MCF 10A (cell line): ENCODE results near the gene MOB2. TPM values are rescaled to one million over a fixed set of nuclear protein-coding genes. Genes with fewer than 3 reads are reported as not detected.

Experiments
- BruUV-seq: library from RNA; stranded (reverse); fragments of 400-500 nt; replicated peaks from 2 replicates; lab custom pipeline; 2021; lab: Mats Ljungman, UMichigan
- CTCF ChIA-PET: fragments of 300-600 bp; sonication (Branson Sonifier 250); formaldehyde crosslinking; extraction: SDS; loops from one replicate; lab custom pipeline; 2021; ENCODE audit warnings: antibody characterized with exemption, inconsistent platforms; lab: Yijun Ruan, JAX
- POLR2A ChIA-PET: fragments of 300-600, 350-650 bp; sonication (Branson Sonifier 250); formaldehyde crosslinking; extraction: SDS; loops from one replicate; lab custom pipeline; 2020; ENCODE audit warnings: antibody characterized with exemption, inconsistent platforms; lab: Yijun Ruan, JAX
- DNase-seq: peaks from one replicate; pipeline ENCODE4 v3.0.0-alpha.2; 2018; ENCODE audit not compliant: unreplicated experiment
- H3K27ac Mint-ChIP-seq: one replicate; pipeline ENCODE4 v1.8.0; 2022; ENCODE audit warnings: mild to moderate bottlenecking, low read depth, mixed read lengths; ENCODE audit not compliant: unreplicated experiment
- H3K27me3 Mint-ChIP-seq: one replicate; pipeline ENCODE4 v1.8.0; 2022; ENCODE audit warnings: mixed read lengths; ENCODE audit not compliant: insufficient read depth, unreplicated experiment
- H3K36me3 Mint-ChIP-seq: one replicate; pipeline ENCODE4 v1.8.0; 2022; ENCODE audit warnings: mild to moderate bottlenecking, moderate library complexity, mixed read lengths; ENCODE audit not compliant: insufficient read depth, unreplicated experiment
- H3K4me1 Mint-ChIP-seq: one replicate; pipeline ENCODE4 v1.8.0; 2022; ENCODE audit warnings: mixed read lengths; ENCODE audit not compliant: insufficient read depth, unreplicated experiment
- H3K4me3 Mint-ChIP-seq: one replicate; pipeline ENCODE4 v1.8.0; 2022; ENCODE audit warnings: mild to moderate bottlenecking, moderate library complexity, mixed read lengths; ENCODE audit not compliant: unreplicated experiment
- H3K9me3 Mint-ChIP-seq: one replicate; pipeline ENCODE4 v1.8.0; 2022; ENCODE audit warnings: mixed read lengths; ENCODE audit not compliant: unreplicated experiment
- CTCF ChIP-seq: fragments of 200-600 bp; IDR thresholded peaks from one replicate; pipeline ENCODE4 v1.8.0; 2022; ENCODE audit warnings: antibody characterized with exemption, mild to moderate bottlenecking; ENCODE audit not compliant: unreplicated experiment
- intact Hi-C: fragments of 100-400 bp; cut with micrococcal nuclease; formaldehyde crosslinking; loops from 2 replicates; pipeline ENCODE4 v1.14.1; 2022
- total RNA-seq: library from RNA; stranded (reverse); gene quantifications from 2 replicates; pipeline ENCODE4 v1.2.3, GENCODE V29; 2022

MOB2 gene
- total RNA-seq, 1 experiment from 2014 or later = 20.2 TPM

DNA sequence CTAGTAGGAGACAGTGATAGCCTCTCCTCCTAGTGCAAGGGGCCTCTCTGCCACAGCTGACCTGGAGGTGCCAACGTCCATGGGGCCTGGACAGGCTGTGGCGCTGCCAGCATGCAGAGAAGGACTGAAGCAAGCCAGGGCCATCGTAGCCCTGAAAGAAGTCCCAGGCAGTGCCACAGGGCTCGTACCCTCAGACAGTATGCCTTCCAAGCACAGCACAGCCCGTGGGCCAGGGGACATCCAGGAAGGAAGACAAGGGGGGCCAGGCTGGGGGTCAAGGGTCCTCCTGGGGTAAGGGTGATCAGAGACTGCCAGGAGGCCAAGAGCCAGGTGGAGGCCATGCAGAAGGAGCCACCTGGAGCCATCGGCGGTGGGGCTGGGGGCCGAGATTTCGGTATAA is 20.4 kb upstream of the MOB2 start:
- ChIA-PET CTCF (no interaction called here), POLR2A (no interaction called here)
- Mint-ChIP-seq H3K9me3 (no peaks in the 10 kb centered on the region), H3K4me3 (no peak overlapping the region), H3K4me1 (no peaks in the 10 kb centered on the region), H3K36me3 (no peaks in the 10 kb centered on the region), H3K27me3 (no peaks in the 10 kb centered on the region), H3K27ac (no peak overlapping the region)
- no TSS peak for BruUV-seq
- intact Hi-C loops = no loop called here
- no peak for TF ChIP-seq CTCF
- DNase-seq = no peak

DNA sequence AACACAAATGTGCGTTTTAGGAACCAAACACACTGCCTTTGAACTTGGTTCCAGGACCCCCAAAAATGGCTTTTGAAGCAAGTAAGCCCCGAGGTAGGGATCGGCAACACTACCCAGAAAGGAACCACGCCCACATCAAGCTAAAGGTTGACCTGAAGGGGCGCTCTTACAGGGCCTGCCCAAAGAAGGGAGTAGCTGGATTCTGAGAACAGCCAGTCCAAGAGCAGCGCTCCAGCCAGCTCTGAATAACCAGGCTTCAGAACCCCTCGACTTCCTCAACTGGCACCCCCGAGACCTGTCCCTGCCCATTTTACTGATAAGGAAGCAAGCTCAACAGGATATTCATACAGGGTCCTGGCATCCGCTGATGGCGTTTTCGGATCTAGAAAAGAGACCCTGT is 18.9 kb upstream of the MOB2 start:
- POLR2A ChIA-PET = no interaction called here
- TF ChIP-seq CTCF = no peak
- no peaks in the 10 kb centered on the region for H3K9me3 Mint-ChIP-seq
- CTCF ChIA-PET = interaction anchor here (0.6 to 1.2 kb wide), 6 partner anchors 8 to 457 kb away, joined by 3 to 4 read pairs (median 3); no protein-coding TSS in a partner anchor
- no peaks in the 10 kb centered on the region for H3K27me3 Mint-ChIP-seq
- DNase-seq = no peak
- intact Hi-C loops = no loop called here
- no peaks in the 10 kb centered on the region for H3K36me3 Mint-ChIP-seq
- no TSS peak for BruUV-seq
- H3K4me3 Mint-ChIP-seq = no peak overlapping the region
- H3K27ac Mint-ChIP-seq = no peak overlapping the region
- no peaks in the 10 kb centered on the region for H3K4me1 Mint-ChIP-seq

DNA sequence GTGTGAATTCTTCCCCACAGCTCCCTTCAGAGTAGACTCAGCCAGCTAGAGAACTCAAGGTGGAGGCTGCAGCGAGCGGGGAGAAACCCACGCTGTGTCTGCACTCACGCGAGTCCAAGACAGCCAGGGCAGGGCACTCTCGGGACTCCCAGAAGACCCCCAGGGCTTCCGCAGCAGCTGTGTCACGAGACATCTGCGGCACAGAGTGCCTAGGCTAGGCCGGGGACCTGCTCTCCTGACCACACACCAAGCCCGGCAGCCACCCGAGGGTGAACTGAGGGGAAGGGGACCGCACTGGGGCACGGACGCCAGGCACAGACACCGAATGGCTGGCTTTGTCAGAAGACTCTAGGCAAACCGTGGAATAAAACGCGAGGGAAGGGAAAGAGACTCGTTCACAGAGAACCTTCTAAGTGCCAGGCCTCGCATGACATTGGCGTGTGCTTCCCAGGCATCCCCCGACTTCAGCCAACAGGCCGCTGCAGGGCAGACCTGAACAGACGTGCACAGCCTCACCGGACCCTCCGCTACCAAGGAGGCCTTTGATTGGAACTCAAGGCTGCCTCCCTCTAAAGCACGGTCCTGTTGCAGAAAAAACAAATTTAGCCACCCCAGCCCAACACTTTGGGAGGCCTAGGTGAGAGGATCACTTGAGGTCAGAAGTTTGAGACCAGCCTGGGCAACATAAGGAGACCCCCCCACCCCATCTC is 18.2 kb upstream of the MOB2 start:
- H3K4me3 Mint-ChIP-seq = no peak overlapping the region
- DNase-seq = no peak
- ChIA-PET CTCF (interaction anchor here (0.6 to 1.2 kb wide), 2 partner anchors 11 to 458 kb away, joined by 3 read pairs; no protein-coding TSS in a partner anchor), POLR2A (no interaction called here)
- no TSS peak for BruUV-seq
- no peaks in the 10 kb centered on the region for H3K9me3 Mint-ChIP-seq
- no peaks in the 10 kb centered on the region for H3K4me1 Mint-ChIP-seq
- H3K27me3 Mint-ChIP-seq = no peaks in the 10 kb centered on the region
- intact Hi-C loops = no loop called here
- no peak for TF ChIP-seq CTCF
- no peak overlapping the region for H3K27ac Mint-ChIP-seq
- H3K36me3 Mint-ChIP-seq = peaks cover 4% of the 10 kb centered on the region

DNA sequence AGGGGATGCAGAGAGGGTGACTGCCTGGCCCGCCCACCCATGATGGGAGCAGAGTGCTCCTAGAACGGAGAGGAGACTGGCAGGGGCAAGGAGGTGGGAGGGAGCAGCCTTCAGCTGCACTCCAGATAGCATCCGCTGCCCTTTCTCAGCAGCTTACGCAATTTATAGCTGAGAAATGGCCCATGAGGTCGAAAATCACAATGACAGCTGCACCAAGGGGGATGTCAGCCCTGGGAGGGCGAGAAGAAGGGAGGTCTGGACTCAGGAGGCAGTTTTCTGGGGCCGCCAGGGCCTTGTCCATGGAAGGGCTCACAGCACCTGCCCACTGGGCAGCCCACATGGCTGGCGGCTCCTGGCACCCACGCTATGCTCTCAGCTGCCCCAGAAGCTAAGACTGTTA is 17.6 kb upstream of the MOB2 start:
- DNase-seq = no peak
- Mint-ChIP-seq H3K27me3 (no peaks in the 10 kb centered on the region), H3K27ac (no peak overlapping the region), H3K36me3 (peaks cover 10% of the 10 kb centered on the region), H3K4me1 (no peaks in the 10 kb centered on the region), H3K9me3 (no peaks in the 10 kb centered on the region), H3K4me3 (no peak overlapping the region)
- no TSS peak for BruUV-seq
- ChIA-PET POLR2A (no interaction called here), CTCF (no interaction called here)
- TF ChIP-seq CTCF = no peak
- intact Hi-C loops = no loop called here
